ENCODE measurements around the gene SCN1A. TPM values are rescaled to one million over a fixed set of nuclear protein-coding genes. Genes with fewer than 3 reads are reported as not detected.

SCN1A gene
- total and polyA plus RNA-seq, 2 experiments from 2014 or later = 0.08 TPM; not detected in 1

- Histone ChIP-seq H3K4me2 (ENCODE audit: unreplicated experiment) (no peak overlapping the region), H3K36me3 (ENCODE audit: low read depth) (no peaks in the 10 kb centered on the region), H3K27me3 (replicated peaks; ENCODE audit: insufficient read depth) (no peaks in the 10 kb centered on the region), H3K4me1 (ENCODE audit: insufficient read depth) (no peaks in the 10 kb centered on the region), H4K20me1 (ENCODE audit: insufficient read depth) (no peaks in the 10 kb centered on the region), H3F3A (ENCODE audit: insufficient read depth) (no peaks in the 10 kb centered on the region), H3K27ac (no peak overlapping the region), H3K4me3 (no peak overlapping the region), H3K79me2 (ENCODE audit: insufficient read depth) (no peaks in the 10 kb centered on the region), H2AFZ (no peak overlapping the region), H3K9ac (no peak overlapping the region), H3K9me2 (ENCODE audit: insufficient read depth) (no peaks in the 10 kb centered on the region), H3K9me3 (ENCODE audit: low read depth) (no peaks in the 10 kb centered on the region)
- 84 to 86% methylated on average over 4 of the region's 4 CpGs for WGBS, 2 experiments (ENCODE audit: low coverage in 1 of 2, low lambda C conversion rate in 2 of 2, missing lambda C conversion rate in 2 of 2)
- no peak for DNase-seq
- in situ Hi-C loops (cut with MboI) = no loop called here
- TF ChIP-seq EZH2phosphoT487 (IDR thresholded peaks at IDR 0.05; ENCODE audit: insufficient read depth, low read depth) (no peak), EZH2 (IDR thresholded peaks at IDR 0.05; ENCODE audit: insufficient read depth, poor library complexity, severe bottlenecking) (no peak)
Observed at GRCh38 chr2:165961818-165962217, 166.0 kb downstream of the SCN1A start.

- no peak for DNase-seq
- H3K4me1 ChIP-seq (ENCODE audit: insufficient read depth) = no peaks in the 10 kb centered on the region; the same call in none of the 2 replicates
- no peaks in the 10 kb centered on the region for H4K20me1 ChIP-seq (ENCODE audit: insufficient read depth)
- H3K9me2 ChIP-seq (ENCODE audit: insufficient read depth) = no peaks in the 10 kb centered on the region
- H2AFZ ChIP-seq = no peak overlapping the region
- no peak overlapping the region for H3K4me3 ChIP-seq
- H3K27ac ChIP-seq = no peak overlapping the region
- H3K9me3 ChIP-seq (ENCODE audit: low read depth) = no peaks in the 10 kb centered on the region
- H3F3A ChIP-seq (ENCODE audit: insufficient read depth) = peaks cover 5% of the 10 kb centered on the region; the same call in 1 of the 2 replicates
- no peak overlapping the region for H3K9ac ChIP-seq
- H3K27me3 ChIP-seq (replicated peaks; ENCODE audit: insufficient read depth) = no peaks in the 10 kb centered on the region
- 64 to 65% methylated on average over 4 of the region's 4 CpGs for WGBS, 2 experiments (ENCODE audit: low coverage in 1 of 2, low lambda C conversion rate in 2 of 2, missing lambda C conversion rate in 2 of 2)
- no peaks in the 10 kb centered on the region for H3K79me2 ChIP-seq (ENCODE audit: insufficient read depth)
- no peak overlapping the region for H3K4me2 ChIP-seq (ENCODE audit: unreplicated experiment)
- H3K36me3 ChIP-seq (ENCODE audit: low read depth) = no peaks in the 10 kb centered on the region
- TF ChIP-seq EZH2 (IDR thresholded peaks at IDR 0.05; ENCODE audit: insufficient read depth, poor library complexity, severe bottlenecking) = no peak
- TF ChIP-seq EZH2phosphoT487 (IDR thresholded peaks at IDR 0.05; ENCODE audit: insufficient read depth, low read depth) = no peak
- in situ Hi-C loops (cut with MboI) = loop anchor here (10.0 kb wide), 1 partner anchor 165 kb away; the partner anchor contains the start of gene SCN1A
Observed at GRCh38 chr2:165959371-165959770, 168.4 kb downstream of the SCN1A start.

DNA sequence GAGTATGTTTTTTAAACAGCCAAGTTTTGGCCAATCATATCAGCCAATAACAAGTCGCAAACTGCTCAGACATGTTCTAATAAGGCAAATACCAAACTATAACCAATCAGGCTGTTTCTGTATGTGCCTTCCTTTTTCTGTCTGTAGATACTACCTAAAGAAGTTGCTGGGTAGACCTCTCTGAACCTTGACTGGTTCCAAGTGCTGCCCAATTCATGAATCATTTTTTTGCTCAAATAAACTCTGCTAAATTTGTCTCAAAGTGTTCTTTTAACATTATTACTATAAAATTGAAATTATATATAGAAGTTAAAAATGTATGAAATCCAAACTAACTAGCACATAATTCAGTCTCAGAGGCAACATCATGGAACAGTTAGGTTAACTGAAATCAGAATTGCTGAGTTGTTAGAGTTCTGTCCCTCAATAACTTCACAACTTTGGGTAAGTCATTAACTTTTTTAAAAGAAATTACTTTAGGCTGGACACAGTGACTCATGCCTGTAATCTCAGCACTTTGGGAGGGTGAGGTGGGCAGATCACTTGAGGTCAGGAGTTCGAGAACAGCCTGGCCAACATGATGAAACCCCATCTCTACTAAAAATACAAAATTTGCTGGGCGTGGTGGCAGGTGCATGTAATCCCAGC, 169.4 kb downstream of the SCN1A start:
- Histone ChIP-seq H3F3A (ENCODE audit: insufficient read depth) (peaks cover 7% of the 10 kb centered on the region; the same call in 1 of the 2 replicates), H3K4me1 (ENCODE audit: insufficient read depth) (no peaks in the 10 kb centered on the region; the same call in none of the 2 replicates), H3K27ac (no peak overlapping the region), H3K4me2 (ENCODE audit: unreplicated experiment) (no peak overlapping the region), H3K79me2 (ENCODE audit: insufficient read depth) (no peaks in the 10 kb centered on the region), H3K27me3 (replicated peaks; ENCODE audit: insufficient read depth) (no peaks in the 10 kb centered on the region), H4K20me1 (ENCODE audit: insufficient read depth) (no peaks in the 10 kb centered on the region), H3K9ac (no peak overlapping the region), H3K9me2 (ENCODE audit: insufficient read depth) (no peaks in the 10 kb centered on the region), H3K9me3 (ENCODE audit: low read depth) (no peaks in the 10 kb centered on the region), H3K4me3 (no peak overlapping the region), H2AFZ (no peak overlapping the region), H3K36me3 (ENCODE audit: low read depth) (no peaks in the 10 kb centered on the region)
- no peak for DNase-seq
- in situ Hi-C loops (cut with MboI) = loop anchor here (10.0 kb wide), 1 partner anchor 166 kb away; the partner anchor contains the start of gene SCN1A
- no peak for TF ChIP-seq EZH2phosphoT487 (IDR thresholded peaks at IDR 0.05; ENCODE audit: insufficient read depth, low read depth)
- TF ChIP-seq EZH2 (IDR thresholded peaks at IDR 0.05; ENCODE audit: insufficient read depth, poor library complexity, severe bottlenecking) = no peak
- 61% methylated on average over 3 of the region's 3 CpGs for WGBS, 2 experiments (ENCODE audit: low coverage in 1 of 2, low lambda C conversion rate in 2 of 2, missing lambda C conversion rate in 2 of 2)

DNA sequence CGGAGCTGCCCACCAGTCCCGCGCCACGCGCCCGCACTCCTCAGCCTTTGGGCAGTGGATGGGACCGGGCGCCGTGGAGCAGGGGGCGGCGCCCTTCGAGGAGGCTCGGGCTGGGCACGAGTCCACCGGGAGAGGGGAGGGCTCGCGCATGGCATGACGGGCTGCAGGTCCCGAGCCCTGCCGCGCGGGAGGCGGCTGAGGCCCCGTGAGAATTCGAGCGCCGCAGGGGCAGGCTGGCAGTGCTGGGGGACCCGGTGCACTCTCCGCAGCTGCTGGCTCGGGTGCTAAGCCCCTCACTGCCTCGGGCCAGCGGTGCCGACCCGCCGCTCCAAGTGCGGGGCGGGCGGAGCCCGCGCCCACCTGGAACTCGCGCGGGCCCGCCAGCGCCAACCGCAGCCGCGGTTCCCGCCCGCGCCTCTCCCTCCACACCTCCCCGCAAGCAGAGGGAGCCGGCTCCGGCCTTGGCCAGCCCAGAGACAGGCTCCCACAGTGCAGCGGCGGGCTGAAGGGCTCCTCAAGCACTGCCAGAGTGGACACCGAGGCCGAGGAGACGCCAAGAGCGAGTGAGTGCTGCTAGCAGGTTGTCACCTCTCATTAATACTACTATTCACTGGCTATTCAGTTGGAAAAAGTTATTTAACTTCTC, 170.7 kb downstream of the SCN1A start:
- 92 to 95% methylated on average over 42 to 45 of the region's 60 CpGs for WGBS, 2 experiments (ENCODE audit: low coverage in 1 of 2, low lambda C conversion rate in 2 of 2, missing lambda C conversion rate in 2 of 2)
- H3K4me1 ChIP-seq (ENCODE audit: insufficient read depth) = peaks cover 8% of the 10 kb centered on the region
- H3K79me2 ChIP-seq (ENCODE audit: insufficient read depth) = peaks cover 11% of the 10 kb centered on the region
- H4K20me1 ChIP-seq (ENCODE audit: insufficient read depth) = no peaks in the 10 kb centered on the region
- H3K9me3 ChIP-seq (ENCODE audit: low read depth) = no peaks in the 10 kb centered on the region
- no peak overlapping the region for H3K27ac ChIP-seq
- in situ Hi-C loops (cut with MboI) = loop anchor here (10.0 kb wide), 1 partner anchor 168 kb away; the partner anchor contains the start of gene SCN1A
- H3K27me3 ChIP-seq (replicated peaks; ENCODE audit: insufficient read depth) = no peaks in the 10 kb centered on the region
- DNase-seq = no peak
- H3K4me3 ChIP-seq = no peak overlapping the region
- H3K9me2 ChIP-seq (ENCODE audit: insufficient read depth) = no peaks in the 10 kb centered on the region
- no peak overlapping the region for H3K4me2 ChIP-seq (ENCODE audit: unreplicated experiment)
- no peak overlapping the region for H2AFZ ChIP-seq
- H3F3A ChIP-seq (ENCODE audit: insufficient read depth) = peaks cover 14% of the 10 kb centered on the region; the same call in 1 of the 2 replicates
- no peak for TF ChIP-seq EZH2 (IDR thresholded peaks at IDR 0.05; ENCODE audit: insufficient read depth, poor library complexity, severe bottlenecking)
- TF ChIP-seq EZH2phosphoT487 (IDR thresholded peaks at IDR 0.05; ENCODE audit: insufficient read depth, low read depth) = no peak
- H3K36me3 ChIP-seq (ENCODE audit: low read depth) = no peaks in the 10 kb centered on the region
- H3K9ac ChIP-seq = no peak overlapping the region
